Suppressor macrophage treated with lipopolysaccharide for 4 hours (primary cell): ENCODE results near the gene CYP2C19.
"Not testable (repeated sequence)": the region's sequence is repeated elsewhere in the genome, so short reads cannot be mapped to it uniquely, and the experiment has no call there.

ENCODE experiments used
- DNase-seq: peaks from one replicate; pipeline ENCODE4 v3.0.0-alpha.2; 2020

CYP2C19 gene

DNA sequence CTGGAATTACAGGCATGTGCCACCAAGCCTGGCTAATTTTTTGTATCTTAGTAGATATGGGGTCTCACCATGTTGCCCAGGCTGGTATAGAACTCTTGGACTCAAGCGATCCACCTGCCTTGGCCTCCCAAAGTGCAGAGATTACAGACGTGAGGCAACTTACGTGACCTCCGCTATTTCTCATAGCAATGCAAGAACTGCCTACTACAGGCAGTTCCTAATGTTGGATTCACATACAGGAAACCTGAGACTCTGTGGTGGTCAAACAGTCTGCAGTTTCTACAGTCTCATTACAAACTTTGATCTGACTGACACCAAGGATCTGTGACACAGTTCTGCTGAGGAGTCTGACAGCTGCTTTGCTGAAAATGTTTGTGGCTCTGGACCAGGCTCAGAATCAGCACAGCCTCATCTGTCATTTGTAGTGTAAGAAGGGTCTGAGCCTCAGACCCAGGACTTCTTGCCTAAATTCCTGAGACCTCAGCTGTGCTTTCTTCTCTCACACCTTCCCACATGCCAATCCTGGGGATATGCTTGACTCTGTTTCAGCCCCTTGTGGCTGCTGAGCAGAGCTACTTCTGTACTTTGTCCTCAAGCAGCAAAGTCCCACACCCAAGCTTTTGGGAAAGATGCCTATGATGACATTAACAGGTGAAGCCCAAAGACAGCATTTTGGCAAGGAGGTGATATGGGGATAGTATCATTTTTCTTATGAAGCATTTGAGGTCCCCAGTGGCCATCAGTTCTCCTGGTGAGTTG is 128.0 kb downstream of the CYP2C19 start:
- DNase-seq, result no peak

DNA sequence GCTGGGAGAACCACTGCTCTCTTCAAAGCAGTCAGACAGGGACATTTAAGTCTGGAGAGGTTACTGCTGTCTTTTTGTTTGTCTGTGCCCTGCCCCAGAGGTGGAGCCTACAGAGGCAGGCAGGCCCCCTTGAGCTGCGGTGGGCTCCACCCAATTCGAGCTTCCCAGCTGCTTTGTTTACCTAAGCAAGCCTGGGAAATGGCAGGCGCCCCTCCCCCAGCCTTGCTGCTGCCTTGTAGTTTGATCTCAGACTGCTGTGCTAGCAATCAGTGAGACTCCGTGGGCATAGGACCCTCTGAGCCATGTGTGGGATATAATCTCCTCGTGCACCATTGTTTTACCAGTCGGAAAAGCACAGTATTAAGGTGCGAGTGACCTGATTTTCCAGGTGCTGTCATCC is 135.9 kb downstream of the CYP2C19 start:
- not testable (repeated sequence) for DNase-seq

DNA sequence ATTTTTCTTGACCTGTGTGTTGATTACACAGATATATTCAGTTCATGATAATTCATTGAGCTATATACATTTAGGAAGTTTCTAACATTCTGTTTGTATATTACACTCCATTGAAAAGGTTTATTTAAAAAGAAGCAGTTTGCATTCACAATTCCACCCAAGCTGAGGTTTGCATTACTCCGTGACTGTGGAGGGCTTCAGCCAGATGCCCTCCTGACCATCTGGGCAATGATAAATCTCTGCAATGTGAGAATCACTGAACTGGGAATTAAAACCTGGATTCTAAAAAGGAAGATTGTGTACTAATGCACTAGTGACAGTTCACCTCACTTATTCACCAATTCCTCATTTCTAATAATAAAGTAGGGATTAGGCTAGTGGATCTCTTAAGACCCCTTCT is 139.6 kb downstream of the CYP2C19 start:
- DNase-seq, result no peak

DNA sequence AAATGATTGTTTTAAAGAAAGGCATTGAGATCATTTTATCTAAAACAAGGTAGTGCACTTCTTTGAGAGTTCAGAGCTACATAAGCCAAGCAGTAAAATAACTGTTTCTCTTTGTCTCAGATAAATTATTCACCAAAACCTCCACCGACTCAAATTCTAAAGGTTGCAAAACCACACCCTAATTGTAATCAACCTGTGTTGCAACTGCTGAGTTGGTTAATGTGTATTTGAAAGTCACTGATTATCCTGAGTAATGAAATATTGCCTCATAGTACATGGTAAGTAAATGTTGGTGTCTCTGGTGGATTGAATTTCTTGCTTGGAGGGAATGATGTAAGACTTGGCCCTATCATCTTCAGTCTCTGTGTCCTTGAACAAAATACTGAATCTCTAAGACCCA is 140.1 kb downstream of the CYP2C19 start:
- DNase-seq, result no peak
